ENCODE data around the gene EPHX1.
"Not testable (repeated sequence)": the region's sequence is repeated elsewhere in the genome, so short reads cannot be mapped to it uniquely, and the experiment has no call there.

Gene EPHX1

GRCh38 chr1:225777583-225778336 is 32.2 kb upstream of the EPHX1 start, which contains the start of gene SRP9:
Gene SRP9, plus strand, starts transcription at chr1:225777826. Its CDS starts 115 bp downstream, at chr1:225777941.
- DNase-seq = peak; percentile 96 to 99 (median 98)

GRCh38 chr1:225778337-225778669 is 31.6 kb upstream of the EPHX1 start:
- DNase-seq = no peak

- not testable (repeated sequence) for DNase-seq
Measured at GRCh38 chr1:225779165-225779564, 30.8 kb upstream of the EPHX1 start.

GRCh38 chr1:225780134-225780533 is 29.8 kb upstream of the EPHX1 start:
- DNase-seq = no peak

GRCh38 chr1:225780630-225781029 is 29.3 kb upstream of the EPHX1 start:
- no peak for DNase-seq

GRCh38 chr1:225789142-225789541 is 20.8 kb upstream of the EPHX1 start:
- DNase-seq = not testable (repeated sequence)

GRCh38 chr1:225794954-225795353 is 15.0 kb upstream of the EPHX1 start:
- no peak for DNase-seq

GRCh38 chr1:225796097-225796496 is 13.8 kb upstream of the EPHX1 start:
- DNase-seq = not testable (repeated sequence)

- not testable (repeated sequence) for DNase-seq
Measured at GRCh38 chr1:225801146-225801545, 8.8 kb upstream of the EPHX1 start.

GRCh38 chr1:225806249-225806648 is 3.7 kb upstream of the EPHX1 start:
- no peak for DNase-seq

GRCh38 chr1:225806736-225807135 is 3.2 kb upstream of the EPHX1 start:
- not testable (repeated sequence) for DNase-seq

GRCh38 chr1:225808136-225808535 is 1.8 kb upstream of the EPHX1 start:
- no peak for DNase-seq

- DNase-seq = not testable (repeated sequence)
Measured at GRCh38 chr1:225810579-225811538, 935 bp downstream of the EPHX1 start.

- no peak for DNase-seq
Measured at GRCh38 chr1:225811622-225812487, 1.9 kb downstream of the EPHX1 start.

GRCh38 chr1:225812488-225813213 is 2.7 kb downstream of the EPHX1 start:
- DNase-seq = no peak

- no peak for DNase-seq
Measured at GRCh38 chr1:225813214-225813964, 3.5 kb downstream of the EPHX1 start.

- DNase-seq = no peak
Measured at GRCh38 chr1:225814381-225814780, 4.5 kb downstream of the EPHX1 start.

GRCh38 chr1:225815090-225815489 is 5.2 kb downstream of the EPHX1 start:
- not testable (repeated sequence) for DNase-seq

GRCh38 chr1:225815526-225816178 is 5.7 kb downstream of the EPHX1 start:
- no peak for DNase-seq

Measured in T-helper 1 cell (primary cell).